SK-N-SH (cell line): Measurements from ENCODE around the gene ACAP3.

ENCODE experiments used
- CHD2 ChIP-seq: fragments of 150-350 bp; IDR thresholded peaks from 2 replicates; pipeline ENCODE4 v1.6.1; 2018; ENCODE audit warnings: low read length; ENCODE audit not compliant: partially characterized antibody
- CTCF ChIP-seq: fragments of 200-600 bp; sonication (generic); IDR thresholded peaks from 2 replicates; pipeline ENCODE4 v1.6.1; 2017; ENCODE audit warnings: antibody characterized with exemption, mild to moderate bottlenecking, moderate library complexity
- EP300 ChIP-seq, 2 experiments: IDR thresholded peaks; 2 replicates each; pipeline versions ENCODE4 v1.4.0 to v1.6.1; 2012; ENCODE audit warnings: borderline replicate concordance in 1 of 2, low read depth in 1 of 2, low read length in 1 of 2
- FOXJ3 ChIP-seq: sonication (generic); formaldehyde crosslinking; IDR thresholded peaks from 2 replicates; pipeline ENCODE4 v1.5.1; 2020; ENCODE audit warnings: mild to moderate bottlenecking, missing genetic modification reagents
- FOXM1 ChIP-seq: IDR thresholded peaks from 2 replicates; pipeline ENCODE4 v1.4.0; 2012; ENCODE audit warnings: low read depth, mild to moderate bottlenecking
- GABPA ChIP-seq: IDR thresholded peaks from 2 replicates; pipeline ENCODE4 v1.4.0; 2012; ENCODE audit warnings: low read depth, mild to moderate bottlenecking
- NFIC ChIP-seq: IDR thresholded peaks from 2 replicates; pipeline ENCODE4 v1.4.0; 2012; ENCODE audit warnings: borderline replicate concordance
- RAD21 ChIP-seq: IDR thresholded peaks from 2 replicates; pipeline ENCODE4 v1.6.1; 2012; ENCODE audit warnings: mild to moderate bottlenecking, low read length
- REST ChIP-seq: IDR thresholded peaks from 2 replicates; pipeline ENCODE4 v1.6.1; 2012; ENCODE audit warnings: mild to moderate bottlenecking, low read depth, low read length, moderate library complexity
- SIN3A ChIP-seq: IDR thresholded peaks from 2 replicates; pipeline ENCODE4 v1.6.1; 2012; ENCODE audit warnings: low read depth, mild to moderate bottlenecking, low read length, moderate library complexity, borderline replicate concordance
- TF ChIP-seq, protein P1 (sequence below): IDR thresholded peaks from 2 replicates; pipeline ENCODE4; 2012

- TF ChIP-seq, protein P1, sequence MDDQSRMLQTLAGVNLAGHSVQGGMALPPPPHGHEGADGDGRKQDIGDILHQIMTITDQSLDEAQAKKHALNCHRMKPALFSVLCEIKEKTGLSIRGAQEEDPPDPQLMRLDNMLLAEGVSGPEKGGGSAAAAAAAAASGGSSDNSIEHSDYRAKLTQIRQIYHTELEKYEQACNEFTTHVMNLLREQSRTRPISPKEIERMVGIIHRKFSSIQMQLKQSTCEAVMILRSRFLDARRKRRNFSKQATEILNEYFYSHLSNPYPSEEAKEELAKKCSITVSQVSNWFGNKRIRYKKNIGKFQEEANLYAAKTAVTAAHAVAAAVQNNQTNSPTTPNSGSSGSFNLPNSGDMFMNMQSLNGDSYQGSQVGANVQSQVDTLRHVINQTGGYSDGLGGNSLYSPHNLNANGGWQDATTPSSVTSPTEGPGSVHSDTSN, result no peak
- TF ChIP-seq CTCF (no peak), REST (no peak), FOXJ3 (no peak), NFIC (no peak), SIN3A (no peak), FOXM1 (no peak), RAD21 (no peak), EP300 (IDR thresholded peaks at IDR 0.05; ENCODE audit: borderline replicate concordance in 1 of 2, low read depth in 1 of 2, low read length in 1 of 2) (no peak), CHD2 (no peak), GABPA (no peak)
Measured at GRCh38 chr1:1335283-1335682, 27.6 kb upstream of the ACAP3 start.
